Measurements from ENCODE around the gene CALU. TPM values are rescaled to one million over a fixed set of nuclear protein-coding genes. Genes with fewer than 3 reads are reported as not detected.

CALU gene
- total RNA-seq, 1 donor from 2014 or later, result 242 TPM

DNA sequence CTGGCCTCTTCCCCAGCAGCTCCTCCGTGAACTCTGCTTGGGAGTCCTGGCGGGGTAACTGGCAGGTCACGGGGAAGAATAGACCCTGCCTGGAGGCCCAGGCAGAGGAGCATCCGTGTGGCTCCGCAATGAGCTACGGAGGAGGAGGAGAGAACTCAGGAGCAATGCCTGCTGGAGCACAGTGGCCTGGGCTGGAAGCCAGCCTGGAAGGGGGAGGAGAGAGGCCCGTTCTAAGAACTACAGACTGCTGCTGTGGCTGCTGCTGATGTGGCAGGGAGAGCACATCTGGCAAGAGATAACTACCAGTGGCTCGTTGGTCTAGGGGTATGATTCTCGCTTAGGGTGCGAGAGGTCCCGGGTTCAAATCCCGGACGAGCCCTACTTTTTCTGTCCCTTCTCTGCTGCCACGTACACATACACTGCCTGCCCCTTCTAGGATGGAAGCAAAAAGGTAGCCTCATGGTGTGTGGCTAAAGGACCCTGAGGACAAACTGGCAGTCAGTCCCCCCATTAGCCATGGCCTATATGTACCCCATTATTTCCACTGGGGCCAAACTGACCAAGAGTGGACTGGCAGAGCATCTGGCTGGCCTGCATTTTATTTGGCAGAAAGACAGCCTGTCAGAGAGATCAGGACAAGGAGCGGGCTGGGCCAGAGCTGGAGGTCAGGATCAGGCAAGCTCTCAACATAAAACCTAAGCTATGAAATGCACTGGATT lies 44.1 kb downstream of the CALU start:
- DNase-seq (ENCODE audit: low read depth in 2 of 2), result peak; percentile 26 to 30

DNA sequence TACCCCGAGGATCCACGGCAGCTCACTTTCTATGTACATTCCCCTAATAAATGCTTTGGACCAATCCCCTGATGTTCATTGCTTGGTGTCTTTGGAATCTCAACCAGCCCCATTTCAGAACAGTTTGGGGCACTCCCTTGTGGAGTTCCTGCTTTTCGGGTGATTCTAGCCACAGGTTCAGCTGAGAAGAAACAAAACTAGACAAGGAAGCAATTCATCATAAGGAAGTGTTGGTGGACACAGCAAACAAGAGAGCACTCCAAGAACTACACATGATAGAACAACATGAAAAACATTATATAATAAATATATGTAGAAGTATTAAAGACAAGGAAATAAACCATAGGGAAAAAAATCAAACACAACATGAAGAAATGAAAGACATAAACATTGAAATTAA lies 46.6 kb downstream of the CALU start:
- DNase-seq (ENCODE audit: low read depth in 2 of 2), result no peak

DNA sequence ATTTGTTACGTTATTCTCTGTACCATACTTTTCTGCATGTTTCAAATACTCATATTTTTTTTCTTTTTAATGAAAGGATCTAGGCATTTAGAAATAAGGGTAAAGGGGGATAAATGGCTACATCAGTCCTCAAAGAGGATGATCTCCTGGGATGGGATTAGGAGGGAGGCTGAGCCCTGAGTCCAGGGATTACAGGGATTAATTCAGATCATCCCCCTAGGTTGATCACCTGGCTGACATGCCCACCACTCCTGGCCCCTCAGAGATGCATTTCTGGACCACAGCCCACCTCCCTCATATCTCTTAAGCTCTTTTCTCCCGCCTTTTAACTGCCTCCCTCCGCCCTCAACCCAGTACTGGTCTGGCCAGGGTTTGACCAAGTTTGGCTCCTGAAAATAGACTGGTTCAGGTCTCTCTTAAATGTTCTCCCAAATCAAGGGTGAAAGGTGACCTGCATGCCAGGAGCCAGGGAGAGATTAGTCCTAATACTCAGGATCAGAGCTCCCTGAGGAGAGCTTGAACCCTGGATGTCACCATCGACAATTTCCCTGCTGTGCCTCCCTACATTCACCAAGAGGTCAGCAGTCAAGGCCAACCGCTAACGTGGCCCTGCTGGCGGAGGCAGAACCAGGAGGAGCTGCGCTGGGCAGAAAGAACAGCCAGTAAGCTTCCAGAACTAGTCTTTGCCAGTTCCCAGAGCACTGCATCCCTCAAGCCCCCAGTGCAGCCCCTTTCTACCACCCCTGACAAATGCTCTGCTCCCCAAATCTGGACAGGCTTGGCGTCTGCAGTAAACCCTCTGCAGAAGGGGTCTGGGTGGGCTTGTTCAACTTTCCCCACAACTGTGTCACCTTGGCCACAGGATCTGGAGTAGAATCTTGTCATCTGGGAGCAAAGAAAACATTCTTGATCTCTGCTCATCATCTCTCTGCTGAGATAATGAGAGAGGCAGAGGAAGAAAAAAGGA lies 49.6 kb downstream of the CALU start:
- DNase-seq (ENCODE audit: low read depth in 2 of 2), result no peak

- DNase-seq (ENCODE audit: low read depth in 2 of 2), result no peak
Observed at GRCh38 chr7:128790315-128791041, 51.3 kb downstream of the CALU start.

DNA sequence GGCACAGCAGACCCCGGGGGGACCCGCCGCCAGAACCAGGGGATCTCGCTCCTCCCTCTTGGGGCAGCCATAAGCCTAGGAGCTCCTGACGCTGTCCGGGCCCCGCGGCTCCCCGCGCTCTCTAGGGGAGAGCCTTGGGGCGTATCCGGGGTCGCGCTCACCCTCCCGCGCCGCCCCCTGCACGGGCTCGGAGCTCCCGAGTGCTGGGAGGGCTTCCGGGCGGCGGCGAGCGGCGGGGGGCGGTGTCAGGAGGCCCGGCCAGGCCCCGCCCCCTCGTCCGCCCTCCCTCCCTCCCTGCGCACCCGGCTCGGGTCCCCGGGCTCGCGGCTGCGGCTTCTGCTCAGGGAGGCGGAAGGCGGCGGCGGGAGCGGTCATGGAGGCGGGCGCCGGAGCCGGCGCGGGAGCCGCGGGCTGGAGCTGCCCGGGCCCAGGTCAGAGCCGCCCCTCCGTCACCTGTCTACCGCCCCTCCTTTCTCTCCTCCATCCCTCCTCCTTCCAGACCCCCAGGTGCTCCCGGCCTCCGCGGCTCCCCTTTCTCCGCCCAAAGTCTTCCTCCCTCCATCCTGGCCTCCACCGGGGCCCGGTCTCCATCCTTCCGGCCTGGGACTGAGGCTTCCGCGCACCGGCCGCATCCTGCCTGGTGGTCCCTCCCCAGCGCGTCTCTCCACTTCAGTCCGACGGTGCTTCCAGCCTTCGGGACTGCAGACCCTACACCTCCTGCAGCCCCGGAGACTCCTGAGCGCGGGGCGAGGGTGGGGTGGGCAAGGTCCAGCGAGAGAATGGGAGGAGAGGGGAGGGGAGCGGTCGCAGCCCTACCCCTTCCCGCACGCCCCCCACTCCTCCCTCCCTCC lies 52.2 kb downstream of the CALU start, which contains the start of gene CCDC136:
Gene CCDC136 (plus strand): TSS at position 848 of the 851 bp plus-strand sequence. CDS start 444 bp downstream, outside the sequence.
- DNase-seq (ENCODE audit: low read depth in 2 of 2), result peak; percentile 26 to 35

- DNase-seq (ENCODE audit: low read depth in 2 of 2), result no peak
Observed at GRCh38 chr7:128791972-128792327, 52.8 kb downstream of the CALU start.

DNA sequence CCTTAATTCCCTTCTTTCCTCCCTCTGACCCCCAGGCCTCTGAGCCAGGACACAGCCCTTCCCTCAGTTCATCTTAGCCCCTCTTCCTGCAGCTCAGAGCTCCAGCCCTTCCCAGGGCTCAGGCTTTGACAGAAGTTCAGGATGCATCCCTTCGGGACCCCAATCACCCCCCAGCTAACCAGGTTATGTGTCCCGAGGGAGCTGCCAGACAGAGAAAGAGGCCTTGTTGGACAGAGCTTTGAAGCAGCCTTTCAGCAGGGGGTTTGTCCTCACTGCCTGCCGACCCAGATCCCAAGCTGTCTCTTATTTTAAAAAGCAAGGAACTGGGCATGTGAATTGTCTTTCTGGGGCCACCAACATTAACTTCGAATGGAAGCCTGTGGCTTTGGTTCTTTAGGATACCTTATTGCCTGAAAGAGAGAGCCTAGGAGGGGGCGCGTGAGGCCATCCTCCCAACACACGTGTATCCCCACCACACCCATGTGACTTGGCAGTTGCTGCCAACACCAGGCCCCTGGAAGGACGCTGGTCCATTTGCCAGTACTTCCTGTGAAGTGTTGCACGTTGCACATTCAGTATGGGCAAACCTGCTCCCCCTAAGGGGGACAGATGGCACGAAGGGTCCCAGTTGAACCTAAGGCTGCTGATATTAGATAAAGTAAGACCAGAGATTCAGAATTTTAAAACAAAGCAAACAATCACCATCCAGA lies 53.5 kb downstream of the CALU start:
- DNase-seq (ENCODE audit: low read depth in 2 of 2), result peak in 1 of 2 donors; percentile 13

GRCh38 chr7:128793181-128793547 lies 54.0 kb downstream of the CALU start:
- DNase-seq (ENCODE audit: low read depth in 2 of 2), result no peak

DNA sequence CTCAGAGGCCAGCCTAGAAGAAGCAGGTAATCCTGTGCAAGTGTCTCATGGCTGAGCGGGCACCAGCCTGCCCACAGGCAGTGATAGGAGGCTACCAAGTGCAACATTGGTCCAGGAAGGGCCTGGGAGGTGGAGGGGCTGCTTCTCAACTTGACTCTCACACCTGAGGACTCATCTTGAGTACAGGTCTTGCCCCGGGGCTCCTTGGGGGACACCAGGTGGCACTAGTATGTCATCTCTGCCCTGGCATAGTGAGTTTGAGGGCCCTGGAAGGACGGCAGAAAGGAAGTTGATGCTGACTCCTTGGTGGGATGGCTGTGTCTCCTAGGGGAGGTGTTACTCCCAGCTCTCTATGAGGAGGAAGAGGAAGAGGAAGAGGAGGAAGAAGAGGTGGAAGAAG lies 54.9 kb downstream of the CALU start:
- no peak for DNase-seq (ENCODE audit: low read depth in 2 of 2)

- DNase-seq (ENCODE audit: low read depth in 2 of 2), result no peak
Observed at GRCh38 chr7:128794436-128794835, 55.3 kb downstream of the CALU start.

- DNase-seq (ENCODE audit: low read depth in 2 of 2), result no peak
Observed at GRCh38 chr7:128795129-128795528, 56.0 kb downstream of the CALU start.

DNA sequence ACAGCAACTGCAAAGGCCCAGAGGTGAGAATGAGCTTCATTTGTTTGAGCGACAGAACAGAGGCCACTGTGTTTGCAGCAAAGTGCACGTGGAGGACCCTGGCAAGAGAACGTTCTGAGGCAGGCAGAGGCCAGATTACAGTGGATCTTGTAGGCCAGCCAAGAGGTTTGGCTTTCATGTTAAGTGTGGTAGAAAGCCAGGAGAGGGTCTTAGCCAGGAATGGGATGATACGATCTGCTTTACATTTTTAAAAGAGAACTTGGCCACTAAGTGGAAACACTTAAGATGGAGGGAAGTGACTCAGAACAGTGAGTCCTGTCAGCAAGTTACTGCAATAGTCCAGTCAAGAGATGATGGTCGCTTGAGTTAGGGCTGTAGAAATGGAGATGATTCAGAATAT lies 57.2 kb downstream of the CALU start:
- peak in 1 of 2 donors; percentile 49 for DNase-seq (ENCODE audit: low read depth in 2 of 2)

DNA sequence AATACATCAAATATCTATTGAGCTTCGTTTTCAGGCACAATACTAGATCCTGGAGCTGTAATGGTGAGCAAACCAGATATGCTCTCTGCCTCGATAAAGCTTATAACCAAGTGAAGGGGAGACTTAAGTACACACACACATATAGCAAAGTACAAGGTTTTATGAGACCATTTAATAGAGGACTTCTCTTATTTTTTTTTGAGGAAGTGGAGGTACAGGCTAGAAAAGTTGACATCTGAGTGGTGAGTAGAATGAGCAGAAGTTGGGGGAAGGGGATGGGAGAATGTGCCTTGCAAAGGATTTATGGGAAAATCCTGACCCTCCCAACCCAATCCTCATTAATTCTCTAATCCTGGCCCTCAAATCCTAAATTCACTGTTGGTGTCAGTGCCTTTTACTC lies 60.3 kb downstream of the CALU start:
- no peak for DNase-seq (ENCODE audit: low read depth in 2 of 2)

DNA sequence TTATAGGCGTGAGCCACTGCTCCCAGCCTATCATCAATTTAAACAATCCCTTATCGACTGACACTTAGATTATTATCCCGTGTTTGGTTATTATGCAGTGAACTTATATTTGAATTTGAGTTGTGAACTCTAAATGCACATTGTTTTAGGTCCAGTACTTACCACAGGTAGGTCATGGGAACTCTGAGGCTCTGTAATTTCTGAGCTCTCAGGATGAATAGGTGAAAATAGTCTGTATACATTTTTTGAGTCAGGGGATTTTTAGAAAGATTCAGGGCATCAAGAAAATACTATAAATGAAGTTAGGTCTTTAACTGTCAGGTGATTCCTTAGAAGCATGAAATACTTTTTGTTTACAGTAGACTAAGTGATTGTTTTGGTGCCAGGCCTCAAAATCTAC lies 61.4 kb downstream of the CALU start:
- no peak for DNase-seq (ENCODE audit: low read depth in 2 of 2)

DNA sequence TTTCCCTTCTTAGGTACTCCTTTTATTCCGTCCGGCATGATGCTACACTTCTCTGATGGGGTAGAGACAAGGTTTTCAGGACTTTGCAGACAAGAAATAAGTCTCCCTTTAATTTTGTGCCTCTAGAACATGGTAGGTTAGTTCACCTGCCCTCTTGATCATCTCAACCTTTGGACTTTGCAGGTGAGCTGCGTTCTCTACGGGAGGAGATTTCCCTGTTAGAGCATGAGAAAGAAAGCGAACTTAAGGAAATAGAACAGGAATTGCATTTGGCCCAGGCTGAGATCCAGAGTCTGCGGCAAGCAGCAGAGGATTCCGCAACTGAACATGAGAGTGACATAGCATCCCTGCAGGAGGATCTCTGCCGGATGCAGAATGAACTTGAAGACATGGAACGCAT lies 61.8 kb downstream of the CALU start:
- DNase-seq (ENCODE audit: low read depth in 2 of 2), result no peak

- no peak for DNase-seq (ENCODE audit: low read depth in 2 of 2)
Observed at GRCh38 chr7:128801667-128802418, 62.7 kb downstream of the CALU start.

DNA sequence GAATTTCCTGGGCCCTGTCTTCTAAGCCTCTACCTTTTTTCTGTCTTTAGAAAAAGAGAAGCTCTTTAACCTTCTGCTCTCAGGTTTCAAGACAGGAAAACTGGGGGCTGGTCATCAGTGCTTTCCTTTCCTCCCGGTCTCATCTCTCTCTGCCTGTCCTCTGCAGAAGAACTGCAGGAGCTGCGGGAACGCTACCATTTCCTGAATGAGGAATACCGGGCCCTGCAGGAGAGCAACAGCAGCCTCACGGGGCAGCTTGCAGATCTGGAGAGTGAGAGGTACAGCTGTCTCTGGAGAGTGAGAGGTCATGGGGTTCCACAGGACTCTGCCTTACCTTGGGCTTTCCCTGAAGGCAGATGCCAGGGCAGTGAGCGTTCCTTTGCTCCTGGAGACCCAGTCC lies 65.3 kb downstream of the CALU start:
- DNase-seq (ENCODE audit: low read depth in 2 of 2), result no peak

GRCh38 chr7:128805225-128805624 lies 66.1 kb downstream of the CALU start:
- no peak for DNase-seq (ENCODE audit: low read depth in 2 of 2)

- no peak for DNase-seq (ENCODE audit: low read depth in 2 of 2)
Observed at GRCh38 chr7:128807191-128807590, 68.0 kb downstream of the CALU start.

- DNase-seq (ENCODE audit: low read depth in 2 of 2), result no peak
Observed at GRCh38 chr7:128809363-128809762, 70.2 kb downstream of the CALU start.

Data from lung microvascular endothelial cell (primary cell).